ENCODE measurements around the gene ARFGEF2. TPM values are rescaled to one million over a fixed set of nuclear protein-coding genes. Genes with fewer than 3 reads are reported as not detected.
"Not testable (repeated sequence)": the region's sequence is repeated elsewhere in the genome, so short reads cannot be mapped to it uniquely, and the experiment has no call there.

The ARFGEF2 gene
- total RNA-seq, 4 donors from 2014 or later: 23.7 to 37.0 (median 28.1) TPM

GRCh38 chr20:48970681-48971365 lies 49.3 kb downstream of the ARFGEF2 start:
- H3K9me3 ChIP-seq: no peaks in the 10 kb centered on the region
- intact Hi-C loops (cut with DNase I): no loop called here
- H3K36me3 ChIP-seq: peaks cover 5 to 99% (median 13%) of the 10 kb centered on the region in 3 donors
- no peak overlapping the region for H3K4me3 ChIP-seq
- TF ChIP-seq CTCF (IDR thresholded peaks at IDR 0.05) (no peak), POLR2A (IDR thresholded peaks at IDR 0.05) (no peak)
- 93% methylated on average over 10 of the region's 10 CpGs for WGBS, 2 donors
- no peaks in the 10 kb centered on the region for H3K27me3 ChIP-seq
- H3K27ac ChIP-seq: no peak overlapping the region
- peaks cover 0 to 2% (median 0%) of the 10 kb centered on the region in 3 donors for H3K4me1 ChIP-seq
- DNase-seq: no peak

- Histone ChIP-seq H3K9me3 (no peaks in the 10 kb centered on the region), H3K27me3 (no peaks in the 10 kb centered on the region), H3K4me3 (no peak overlapping the region), H3K36me3 (peaks cover 5 to 99% (median 13%) of the 10 kb centered on the region in 3 donors), H3K27ac (no peak overlapping the region), H3K4me1 (no peaks in the 10 kb centered on the region)
- no peak for TF ChIP-seq POLR2A (IDR thresholded peaks at IDR 0.05)
- TF ChIP-seq CTCF (IDR thresholded peaks at IDR 0.05): no peak
- DNase-seq: no peak
- intact Hi-C loops (cut with DNase I): no loop called here
- 62 to 79% methylated on average over 4 of the region's 4 CpGs for WGBS, 2 donors
Measured at GRCh38 chr20:48971956-48972355, 50.4 kb downstream of the ARFGEF2 start.

GRCh38 chr20:48972816-48973215 lies 51.3 kb downstream of the ARFGEF2 start:
- TF ChIP-seq CTCF (IDR thresholded peaks at IDR 0.05) (no peak), POLR2A (IDR thresholded peaks at IDR 0.05) (no peak)
- H3K36me3 ChIP-seq: peaks cover 5 to 98% (median 13%) of the 10 kb centered on the region in 3 donors
- H3K4me1 ChIP-seq: no peaks in the 10 kb centered on the region
- no peak for DNase-seq
- no peak overlapping the region for H3K4me3 ChIP-seq
- no peaks in the 10 kb centered on the region for H3K9me3 ChIP-seq
- no peak overlapping the region for H3K27ac ChIP-seq
- WGBS, 2 donors: 76 to 79% methylated on average over 3 of the region's 3 CpGs
- intact Hi-C loops (cut with DNase I): no loop called here
- no peaks in the 10 kb centered on the region for H3K27me3 ChIP-seq

- DNase-seq: no peak
- Histone ChIP-seq H3K27me3 (no peaks in the 10 kb centered on the region), H3K9me3 (no peaks in the 10 kb centered on the region), H3K4me1 (no peaks in the 10 kb centered on the region), H3K36me3 (peaks cover 0 to 96% (median 9%) of the 10 kb centered on the region in 3 donors), H3K4me3 (no peak overlapping the region), H3K27ac (peak overlapping the region in 3 of 4 donors; percentile 6 to 61 (median 13))
- intact Hi-C loops (cut with DNase I): no loop called here
- TF ChIP-seq POLR2A (IDR thresholded peaks at IDR 0.05): no peak
- TF ChIP-seq CTCF (IDR thresholded peaks at IDR 0.05): no peak
- 72 to 73% methylated on average over 9 of the region's 9 CpGs for WGBS, 2 donors
Measured at GRCh38 chr20:48975955-48976354, 54.4 kb downstream of the ARFGEF2 start.

GRCh38 chr20:48979980-48980379 lies 58.5 kb downstream of the ARFGEF2 start:
- peaks cover 0 to 96% (median 8%) of the 10 kb centered on the region in 3 donors for H3K36me3 ChIP-seq
- H3K9me3 ChIP-seq: not testable (repeated sequence)
- WGBS, 2 donors: 85 to 91% methylated on average over 2 of the region's 2 CpGs

More at GRCh38 chr20:48979980-48980379, 58.5 kb downstream of the ARFGEF2 start:
- intact Hi-C loops (cut with DNase I); H3K27me3 ChIP-seq; DNase-seq; H3K4me3 ChIP-seq; H3K27ac ChIP-seq: not testable (repeated sequence)
- H3K4me1 ChIP-seq: peaks cover 0 to 23% (median 11%) of the 10 kb centered on the region in 3 donors
